ENCODE measurements around the gene RUBCN. TPM values are rescaled to one million over a fixed set of nuclear protein-coding genes. Genes with fewer than 3 reads are reported as not detected.
A peak's percentile ranks its signal among the peaks of the same experiment; 100 is the strongest.
"Not testable (repeated sequence)": the region's sequence is repeated elsewhere in the genome, so short reads cannot be mapped to it uniquely, and the experiment has no call there.

The RUBCN gene
- total and polyA plus RNA-seq, 7 donors: 2.4 to 41.8 (median 35.2) TPM

GRCh38 chr3:197674741-197675562, 61.8 kb downstream of the RUBCN start:
- TF ChIP-seq POLR2AphosphoS5 (IDR thresholded peaks at IDR 0.05): no peak
- no peak for TF ChIP-seq POLR2A (IDR thresholded peaks at IDR 0.05)
- no peak for TF ChIP-seq CTCF (IDR thresholded peaks at IDR 0.05)
- no peak for TF ChIP-seq EP300 (IDR thresholded peaks at IDR 0.05)
- intact Hi-C loops (cut with DNase I): loop anchor here (5.0 kb wide), 1 partner anchor 78 kb away; no protein-coding TSS in a partner anchor
- no peak overlapping the region for H3K4me3 ChIP-seq
- 48 to 78% methylated on average over 29 of the region's 29 CpGs for WGBS, 2 donors
- no peaks in the 10 kb centered on the region for H3K4me1 ChIP-seq
- no peak for DNase-seq
- H3K27ac ChIP-seq: no peak overlapping the region
- no peaks in the 10 kb centered on the region for H3K9me3 ChIP-seq
- H3K27me3 ChIP-seq: no peaks in the 10 kb centered on the region
- H3K36me3 ChIP-seq: peaks cover 13 to 66% (median 21%) of the 10 kb centered on the region in 4 donors

- Histone ChIP-seq H3K27me3 (no peaks in the 10 kb centered on the region), H3K4me3 (no peak overlapping the region), H3K9me3 (no peaks in the 10 kb centered on the region), H3K4me1 (no peaks in the 10 kb centered on the region), H3K36me3 (peaks cover 13 to 65% (median 21%) of the 10 kb centered on the region in 4 donors), H3K27ac (no peak overlapping the region)
- no peak for DNase-seq
- intact Hi-C loops (cut with DNase I): loop anchor here (5.0 kb wide), 1 partner anchor 76 kb away; no protein-coding TSS in a partner anchor
- 96 to 97% methylated on average over 4 of the region's 4 CpGs for WGBS, 2 donors
- TF ChIP-seq EP300 (IDR thresholded peaks at IDR 0.05) (no peak), POLR2A (IDR thresholded peaks at IDR 0.05) (no peak), CTCF (IDR thresholded peaks at IDR 0.05) (no peak), POLR2AphosphoS5 (IDR thresholded peaks at IDR 0.05) (no peak)
These were observed 63.5 kb downstream of the RUBCN start for GRCh38 chr3:197673170-197673569.

GRCh38 chr3:197670361-197670760, 66.3 kb downstream of the RUBCN start:
- Histone ChIP-seq H3K27ac (no peak overlapping the region), H3K9me3 (no peaks in the 10 kb centered on the region), H3K36me3 (peaks cover 9 to 41% (median 12%) of the 10 kb centered on the region in 4 donors), H3K4me1 (no peaks in the 10 kb centered on the region), H3K27me3 (no peaks in the 10 kb centered on the region), H3K4me3 (no peak overlapping the region)
- TF ChIP-seq CTCF (IDR thresholded peaks at IDR 0.05) (no peak), POLR2A (IDR thresholded peaks at IDR 0.05) (no peak), EP300 (IDR thresholded peaks at IDR 0.05) (no peak), POLR2AphosphoS5 (IDR thresholded peaks at IDR 0.05) (no peak)
- DNase-seq: no peak
- 96 to 97% methylated on average over 1 of the region's 1 CpG for WGBS, 2 donors
- intact Hi-C loops (cut with DNase I): loop anchor here (5.0 kb wide), 1 partner anchor 73 kb away; no protein-coding TSS in a partner anchor

- 73 to 88% methylated on average over 5 of the region's 5 CpGs for WGBS, 2 donors
- intact Hi-C loops (cut with DNase I): no loop called here
- Histone ChIP-seq H3K27ac (no peak overlapping the region), H3K4me1 (peaks cover 0 to 4% (median 4%) of the 10 kb centered on the region in 4 donors), H3K9me3 (no peaks in the 10 kb centered on the region), H3K4me3 (no peak overlapping the region), H3K36me3 (peaks cover 0 to 17% (median 0%) of the 10 kb centered on the region in 4 donors), H3K27me3 (peaks cover 0 to 7% (median 0%) of the 10 kb centered on the region in 3 donors)
- no peak for TF ChIP-seq POLR2AphosphoS5 (IDR thresholded peaks at IDR 0.05)
- no peak for TF ChIP-seq POLR2A (IDR thresholded peaks at IDR 0.05)
- no peak for TF ChIP-seq CTCF (IDR thresholded peaks at IDR 0.05)
- no peak for TF ChIP-seq EP300 (IDR thresholded peaks at IDR 0.05)
- no peak for DNase-seq
These were observed 68.7 kb downstream of the RUBCN start for GRCh38 chr3:197667968-197668367.

GRCh38 chr3:197667293-197667692, 69.4 kb downstream of the RUBCN start:
- H3K27ac ChIP-seq; H3K4me3 ChIP-seq; H3K27me3 ChIP-seq; DNase-seq; H3K4me1 ChIP-seq; H3K9me3 ChIP-seq; intact Hi-C loops (cut with DNase I): not testable (repeated sequence)
- WGBS, 2 donors: 93 to 96% methylated on average over 1 of the region's 3 CpGs
- H3K36me3 ChIP-seq: peaks cover 0 to 10% (median 0%) of the 10 kb centered on the region in 4 donors

GRCh38 chr3:197666221-197666842, 70.4 kb downstream of the RUBCN start:
- H3K4me3 ChIP-seq; DNase-seq; H3K9me3 ChIP-seq; H3K36me3 ChIP-seq; H3K27me3 ChIP-seq; intact Hi-C loops (cut with DNase I); H3K4me1 ChIP-seq; H3K27ac ChIP-seq: not testable (repeated sequence)
- WGBS, 2 donors: 79 to 81% methylated on average over 23 of the region's 26 CpGs

- H3K36me3 ChIP-seq; intact Hi-C loops (cut with DNase I): not testable (repeated sequence)
These were observed 71.2 kb downstream of the RUBCN start for GRCh38 chr3:197665549-197665948.

GRCh38 chr3:197665142-197665491, 71.6 kb downstream of the RUBCN start:
- H3K27ac ChIP-seq; H3K4me1 ChIP-seq; H3K36me3 ChIP-seq; H3K27me3 ChIP-seq; intact Hi-C loops (cut with DNase I); DNase-seq; H3K9me3 ChIP-seq: not testable (repeated sequence)
- 0 to 2% methylated on average over 4 to 5 of the region's 32 CpGs for WGBS, 2 donors
- H3K4me3 ChIP-seq: peak overlapping the region in 3 of 4 donors; percentile 32 to 44 (median 40)

More at GRCh38 chr3:197665549-197665948, 71.2 kb downstream of the RUBCN start:
- WGBS, 2 donors: no CpG with 5 or more reads among the region's 15 CpGs
- H3K9me3 ChIP-seq, H3K27ac ChIP-seq, H3K4me1 ChIP-seq, DNase-seq, H3K27me3 ChIP-seq, H3K4me3 ChIP-seq: not testable (repeated sequence)
